ENCODE results near the gene CDC6.

Gene CDC6

DNA sequence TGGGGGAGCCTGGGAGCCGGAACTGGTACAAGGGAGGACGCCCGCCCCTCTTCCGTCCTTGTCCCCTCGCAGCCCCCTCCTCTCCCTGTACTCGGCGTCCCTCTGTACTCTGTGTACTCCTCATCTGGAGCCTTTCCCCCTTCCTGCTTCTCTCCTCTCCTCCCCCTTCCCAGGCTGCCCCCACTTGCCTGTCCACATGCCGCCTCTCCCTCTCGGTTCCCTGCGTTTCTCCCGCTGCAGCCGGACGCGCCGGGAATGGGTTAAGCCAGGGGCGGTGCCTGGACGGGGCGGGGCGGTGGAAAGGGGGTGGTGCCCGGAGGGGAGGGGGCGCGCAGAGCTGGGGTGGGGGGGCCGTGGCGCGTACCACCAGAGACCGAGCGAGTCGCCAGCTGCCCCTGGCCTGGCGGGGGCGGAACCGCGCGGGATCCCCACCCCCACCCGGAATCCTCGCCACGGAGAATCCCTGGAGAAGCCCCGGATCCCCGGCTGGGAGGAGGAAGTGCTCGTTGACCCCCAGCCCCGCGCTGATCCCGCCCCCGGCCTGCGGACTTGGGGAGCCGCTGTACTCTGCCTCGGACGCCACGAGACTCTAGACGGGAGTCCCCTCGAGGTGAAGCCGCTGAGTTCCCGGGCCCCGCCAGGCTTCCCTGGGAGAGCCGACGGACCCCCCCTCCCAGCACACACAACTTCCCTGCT, 54.3 kb downstream of the CDC6 start:
- DNase-seq = peak; percentile 56 to 66

DNA sequence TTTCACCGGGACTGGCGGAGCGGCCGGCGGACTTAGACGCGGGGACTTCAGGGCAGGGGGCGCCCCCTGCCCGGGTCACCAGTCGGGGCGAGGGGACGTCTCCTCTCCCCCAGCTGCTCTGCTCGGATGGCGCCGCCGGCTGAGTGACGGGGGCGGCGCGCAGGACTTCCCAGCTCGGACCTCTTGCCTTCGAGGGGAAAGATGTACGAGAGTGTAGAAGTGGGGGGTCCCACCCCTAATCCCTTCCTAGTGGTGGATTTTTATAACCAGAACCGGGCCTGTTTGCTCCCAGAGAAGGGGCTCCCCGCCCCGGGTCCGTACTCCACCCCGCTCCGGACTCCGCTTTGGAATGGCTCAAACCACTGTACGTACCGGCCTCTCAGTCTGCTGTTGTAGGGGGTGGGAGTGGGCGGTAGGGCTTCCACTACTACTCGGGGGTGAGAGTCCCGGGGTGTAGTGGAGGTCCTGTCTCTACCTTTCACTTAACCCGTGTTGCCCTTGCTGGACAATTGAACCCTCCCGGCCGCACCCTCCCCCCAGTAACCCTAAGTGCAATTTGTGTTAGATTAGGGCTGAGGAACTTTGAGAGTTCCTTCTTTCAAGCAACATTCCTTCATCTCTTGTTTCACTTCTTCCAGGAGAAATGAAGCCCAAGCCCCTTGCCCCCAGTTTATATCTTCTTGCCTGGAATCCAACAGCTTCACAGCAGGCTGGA, 55.0 kb downstream of the CDC6 start:
- peak in 1 of 2 donors; percentile 18 for DNase-seq

DNA sequence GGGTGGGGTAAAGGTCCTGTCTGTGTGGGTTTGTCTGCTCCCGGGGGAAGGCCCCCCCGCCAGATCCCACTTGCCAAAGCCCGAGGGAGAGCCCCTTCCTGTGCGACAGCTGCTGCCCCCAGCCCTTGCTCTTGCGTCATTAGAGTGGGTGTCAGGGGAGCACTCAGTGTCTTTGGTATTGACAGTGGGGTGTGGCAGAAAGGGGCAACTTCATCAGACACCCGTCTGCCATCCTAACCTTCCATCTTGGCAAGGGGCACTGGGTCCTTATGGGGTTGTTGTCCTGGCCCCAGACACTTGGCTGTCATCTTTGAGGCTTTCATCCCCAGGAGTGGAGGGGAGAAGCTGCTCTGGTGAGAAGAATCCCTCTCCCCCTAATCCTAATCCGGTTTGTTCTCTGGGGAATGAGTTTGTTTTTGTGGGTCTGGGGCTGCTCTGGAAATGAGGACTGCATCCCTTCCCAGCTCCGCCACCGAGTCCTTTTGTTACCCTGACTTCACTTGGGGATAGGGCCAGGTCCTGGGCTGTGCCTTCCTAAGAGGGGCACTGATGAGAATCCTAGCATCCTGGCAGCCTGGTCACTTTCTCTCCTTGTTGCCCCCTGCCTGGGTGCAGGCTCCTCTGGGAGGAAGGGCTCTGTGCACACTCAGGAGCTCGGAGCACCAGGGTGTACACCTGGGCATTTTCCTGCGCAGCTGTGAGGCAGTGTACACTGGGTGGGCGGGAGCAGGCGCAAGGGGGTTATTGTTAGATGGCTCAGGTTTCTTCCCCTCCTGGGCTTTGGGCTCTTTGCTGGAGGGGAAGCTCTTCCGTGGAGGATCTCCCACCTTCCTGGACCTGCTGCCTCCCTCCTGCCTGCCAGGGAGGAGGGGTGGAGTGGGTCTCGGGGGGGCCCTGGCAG, 55.8 kb downstream of the CDC6 start:
- DNase-seq = peak; percentile 24 to 28

DNA sequence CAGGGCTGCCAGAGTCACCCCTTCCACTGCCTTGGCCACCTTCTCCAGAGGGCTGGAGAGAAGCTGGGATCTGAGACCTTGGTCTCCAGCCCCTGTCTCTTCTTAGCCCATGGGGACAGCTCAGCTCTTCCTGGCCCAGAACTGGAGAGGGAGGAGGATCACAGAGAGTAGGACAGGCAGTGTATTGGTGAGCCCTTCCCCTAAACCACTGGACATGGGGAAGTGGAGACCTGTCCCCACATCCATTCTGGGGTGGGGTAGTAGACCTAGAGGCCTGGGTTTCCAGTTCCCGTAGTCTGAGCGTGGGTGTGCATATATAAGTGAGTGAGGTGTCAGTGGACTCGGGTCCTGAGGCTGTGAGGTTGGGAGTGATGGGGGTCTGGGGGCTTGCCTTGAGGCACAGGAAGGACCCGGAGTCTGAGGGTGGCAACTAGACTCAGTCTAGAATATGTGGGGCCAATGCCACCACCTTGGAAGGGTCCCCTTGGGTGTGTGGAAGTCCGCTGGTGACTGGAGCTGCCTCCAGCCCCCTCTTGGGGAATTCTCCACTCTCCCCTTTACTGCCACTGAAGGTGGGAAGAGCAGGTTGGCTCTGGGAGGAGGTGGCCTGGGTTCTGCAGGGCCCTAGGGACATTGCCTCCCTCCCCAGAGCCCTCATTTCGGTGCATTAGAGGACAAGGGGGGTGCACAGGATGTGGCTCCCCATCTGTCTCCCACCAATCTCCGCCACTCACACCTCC, 56.9 kb downstream of the CDC6 start:
- DNase-seq = peak; percentile 60 to 62

DNA sequence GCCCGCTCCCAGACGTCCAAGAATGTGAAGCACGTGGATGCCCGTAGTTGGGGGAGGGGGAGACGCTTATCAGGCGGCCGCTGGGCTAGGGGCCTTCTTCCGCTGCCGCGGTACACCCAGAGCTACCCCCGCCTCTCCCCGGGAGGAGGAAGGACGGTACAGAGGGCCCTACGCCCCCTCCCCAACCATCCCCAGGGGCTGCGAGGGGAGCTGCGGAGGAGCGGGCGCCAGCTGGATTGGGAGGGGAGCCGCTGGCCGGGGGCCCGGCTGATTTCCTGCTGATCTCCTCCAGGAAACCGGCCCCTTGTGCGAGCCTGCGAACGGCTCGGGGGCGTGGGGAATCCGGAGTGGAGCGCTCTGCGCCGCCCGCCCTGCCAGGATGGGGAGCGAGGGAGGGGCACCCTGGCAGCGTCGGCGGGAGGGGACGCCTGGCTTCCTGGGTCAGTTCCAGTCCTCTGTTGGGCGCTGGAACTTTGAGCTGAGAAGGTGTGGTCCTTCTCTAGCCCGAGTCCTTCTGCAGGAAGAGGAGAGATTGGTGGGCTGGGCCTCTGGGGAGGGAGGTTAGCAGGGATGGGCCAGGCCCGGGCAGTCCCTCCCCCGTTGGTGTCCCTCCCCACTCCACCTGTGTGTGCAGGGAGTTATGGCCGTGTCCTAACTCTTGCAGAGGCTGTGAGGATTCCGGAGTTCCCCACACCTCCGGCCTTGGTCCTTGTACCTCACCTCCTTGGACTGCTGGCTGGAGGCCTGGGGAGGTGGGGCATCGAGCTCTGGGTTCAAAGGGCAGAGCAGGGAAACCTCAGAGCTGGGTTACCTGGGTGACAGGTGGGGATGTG, 57.7 kb downstream of the CDC6 start:
- DNase-seq = no peak

DNA sequence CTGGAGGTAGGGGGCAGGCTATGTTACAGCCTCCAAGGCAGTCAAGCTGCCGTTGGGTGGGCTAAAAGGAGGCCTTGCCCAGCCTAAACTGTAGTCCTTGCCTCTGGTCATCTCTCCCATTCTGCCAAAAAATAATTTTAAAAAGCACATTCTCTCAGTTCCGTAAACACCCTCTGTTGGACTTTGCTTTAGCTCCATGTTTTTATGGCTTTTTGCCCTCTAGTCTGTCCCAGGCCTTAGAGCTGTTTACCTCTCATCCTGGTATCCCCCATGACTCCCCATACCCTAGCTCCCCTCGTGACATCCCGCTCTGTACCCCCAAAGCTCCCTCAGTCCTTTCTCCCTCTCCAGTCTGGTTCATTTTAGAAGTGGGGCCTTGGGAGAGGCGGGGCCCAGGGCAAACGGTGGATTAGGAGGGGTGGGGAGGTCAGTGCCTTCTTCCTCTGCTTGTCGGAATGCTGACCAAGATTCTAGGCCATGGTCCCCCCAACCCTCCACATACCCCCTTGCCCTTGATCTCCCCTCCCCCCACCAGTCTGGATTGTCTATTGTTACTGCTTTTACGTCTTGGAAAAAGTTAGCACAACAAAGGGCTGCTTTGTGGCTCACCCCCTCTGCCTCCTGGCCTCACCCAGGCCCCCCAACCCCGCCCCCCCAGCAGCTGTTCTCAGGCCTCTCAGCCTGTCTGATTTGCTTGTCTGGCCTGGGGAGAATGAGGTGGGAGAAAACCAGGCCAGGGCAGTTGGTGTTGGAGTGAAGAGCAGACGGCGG, 58.5 kb downstream of the CDC6 start:
- DNase-seq = no peak

DNA sequence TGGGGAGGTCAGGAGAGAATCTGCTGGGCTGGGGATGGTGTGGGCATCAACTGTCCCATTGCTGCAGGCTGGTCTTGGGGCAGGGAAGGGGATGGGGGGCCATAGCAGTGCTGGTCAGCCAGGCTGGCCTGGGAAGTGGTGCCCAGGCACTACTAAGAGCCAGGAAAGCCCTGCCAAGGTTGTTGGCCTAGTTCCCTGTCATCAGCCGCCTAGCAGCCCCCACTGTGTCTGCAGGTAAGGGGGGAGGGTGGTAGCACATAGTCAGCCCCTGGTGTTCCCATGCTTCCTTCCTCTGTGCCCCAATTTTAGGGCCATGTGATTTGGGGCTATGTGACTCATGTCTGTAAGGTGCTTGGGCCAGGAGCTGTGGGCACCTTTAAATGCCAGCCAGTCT, 59.1 kb downstream of the CDC6 start:
- no peak for DNase-seq

DNA sequence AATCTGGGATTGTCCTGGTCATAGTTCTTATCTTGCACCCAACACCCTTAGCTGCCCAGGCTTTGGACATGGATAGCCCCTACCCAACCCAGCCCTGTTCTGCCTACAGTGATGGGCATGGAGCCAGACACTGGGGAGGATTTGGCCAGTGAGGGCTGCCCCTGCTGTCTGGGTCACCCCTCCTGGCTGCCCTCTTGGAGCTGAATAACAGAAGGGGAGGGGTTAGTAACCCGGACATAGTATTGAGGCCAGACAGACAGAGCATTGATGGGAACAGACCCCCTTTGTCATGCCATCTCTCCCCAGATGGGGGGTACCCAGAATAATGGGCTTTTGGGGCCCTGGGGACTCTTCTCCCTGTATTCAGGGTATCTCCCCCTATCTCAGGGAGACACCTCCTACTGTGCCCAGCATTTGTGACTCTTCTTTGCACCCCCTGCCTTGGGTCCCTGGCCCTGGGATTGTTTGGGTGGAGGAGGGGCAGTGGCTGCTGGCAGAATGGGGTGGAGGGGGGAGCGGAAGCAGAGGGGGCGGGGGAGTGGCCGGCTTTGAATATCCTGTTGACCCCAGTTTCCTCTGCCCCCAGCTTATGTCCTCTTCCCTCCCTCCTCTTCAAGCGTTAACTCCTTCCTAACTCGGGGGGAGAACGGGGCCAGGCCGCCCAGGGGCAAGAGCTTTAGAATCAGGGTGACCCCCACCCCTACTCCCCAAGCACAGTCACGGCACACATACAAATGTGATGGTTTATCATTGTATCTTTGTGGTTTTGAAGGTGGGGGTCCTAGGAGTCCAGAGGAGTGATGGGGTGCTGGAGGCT, 59.8 kb downstream of the CDC6 start:
- no peak for DNase-seq

DNA sequence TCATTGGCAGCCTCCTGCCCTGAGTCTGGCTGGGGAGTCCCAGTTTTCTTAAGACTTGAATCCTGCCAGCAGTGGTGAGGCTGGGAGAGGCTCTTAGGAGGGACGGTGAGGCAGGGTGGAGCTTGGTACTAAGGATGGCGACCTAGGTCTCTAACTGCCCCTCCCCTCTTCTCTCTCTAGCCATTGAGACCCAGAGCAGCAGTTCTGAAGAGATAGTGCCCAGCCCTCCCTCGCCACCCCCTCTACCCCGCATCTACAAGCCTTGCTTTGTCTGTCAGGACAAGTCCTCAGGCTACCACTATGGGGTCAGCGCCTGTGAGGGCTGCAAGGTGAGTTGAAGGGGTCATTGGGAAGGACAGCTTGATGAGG, 60.4 kb downstream of the CDC6 start:
- DNase-seq = no peak

DNA sequence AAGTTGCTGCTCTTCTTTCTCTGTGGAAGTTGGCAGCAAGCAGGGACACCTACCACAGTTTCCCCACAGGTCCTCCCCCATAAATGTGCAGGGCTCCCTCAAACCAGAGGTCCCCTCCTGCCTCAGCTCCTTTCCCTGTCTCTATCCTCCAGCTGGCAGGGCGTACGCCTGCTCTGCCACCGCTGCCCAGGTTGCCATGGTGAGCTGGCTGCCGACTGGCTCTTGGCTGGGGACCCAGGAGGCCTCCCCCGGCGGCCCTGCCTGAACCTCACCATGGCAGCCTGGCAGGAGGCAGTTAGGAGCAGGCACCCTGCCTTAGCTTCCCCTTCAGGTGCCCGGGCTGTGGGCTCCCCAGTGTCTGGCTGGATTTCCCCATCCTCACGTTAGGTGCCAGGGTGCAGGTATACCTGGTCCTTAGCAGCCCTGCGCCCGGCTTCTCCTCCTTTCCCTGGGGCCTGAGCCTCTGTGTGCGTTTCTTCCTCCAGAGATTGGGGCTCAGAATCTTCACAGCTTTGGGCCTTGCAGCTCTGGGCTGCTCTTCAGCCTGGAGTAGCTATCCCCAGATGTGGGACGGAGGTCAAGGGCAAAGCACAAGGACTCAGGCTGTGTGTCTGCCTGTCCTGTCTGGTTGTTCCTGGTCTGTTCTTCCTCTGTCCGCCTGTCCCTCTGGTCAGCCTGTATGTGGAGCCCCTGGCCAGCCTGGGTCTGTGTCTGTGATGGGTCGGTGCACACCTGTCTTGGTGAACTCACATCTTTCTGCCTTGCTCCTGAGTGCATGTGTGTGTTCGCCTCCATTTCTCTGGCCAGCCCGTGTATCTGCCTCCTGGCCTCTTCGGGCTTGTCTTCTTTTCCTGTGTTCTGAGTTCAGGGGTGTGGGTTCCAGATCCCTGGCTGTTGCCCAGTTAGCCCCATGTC, 61.1 kb downstream of the CDC6 start:
- DNase-seq = no peak

DNA sequence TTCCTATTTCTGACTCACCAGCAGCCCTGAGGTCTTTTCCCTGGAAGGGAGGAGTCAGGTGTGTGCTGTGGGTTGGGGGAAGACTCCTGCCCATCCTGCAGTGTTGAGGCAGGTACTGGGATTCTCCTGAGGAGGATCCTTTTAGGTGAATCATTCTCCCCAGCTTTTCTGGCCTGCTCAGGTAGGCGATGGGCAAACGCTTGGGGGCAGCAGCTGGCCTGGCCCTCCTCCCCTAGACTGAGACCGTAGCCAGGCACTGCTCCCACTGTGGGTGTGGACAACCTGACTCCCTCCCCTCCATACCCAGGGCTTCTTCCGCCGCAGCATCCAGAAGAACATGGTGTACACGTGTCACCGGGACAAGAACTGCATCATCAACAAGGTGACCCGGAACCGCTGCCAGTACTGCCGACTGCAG, 61.8 kb downstream of the CDC6 start:
- DNase-seq = no peak

DNA sequence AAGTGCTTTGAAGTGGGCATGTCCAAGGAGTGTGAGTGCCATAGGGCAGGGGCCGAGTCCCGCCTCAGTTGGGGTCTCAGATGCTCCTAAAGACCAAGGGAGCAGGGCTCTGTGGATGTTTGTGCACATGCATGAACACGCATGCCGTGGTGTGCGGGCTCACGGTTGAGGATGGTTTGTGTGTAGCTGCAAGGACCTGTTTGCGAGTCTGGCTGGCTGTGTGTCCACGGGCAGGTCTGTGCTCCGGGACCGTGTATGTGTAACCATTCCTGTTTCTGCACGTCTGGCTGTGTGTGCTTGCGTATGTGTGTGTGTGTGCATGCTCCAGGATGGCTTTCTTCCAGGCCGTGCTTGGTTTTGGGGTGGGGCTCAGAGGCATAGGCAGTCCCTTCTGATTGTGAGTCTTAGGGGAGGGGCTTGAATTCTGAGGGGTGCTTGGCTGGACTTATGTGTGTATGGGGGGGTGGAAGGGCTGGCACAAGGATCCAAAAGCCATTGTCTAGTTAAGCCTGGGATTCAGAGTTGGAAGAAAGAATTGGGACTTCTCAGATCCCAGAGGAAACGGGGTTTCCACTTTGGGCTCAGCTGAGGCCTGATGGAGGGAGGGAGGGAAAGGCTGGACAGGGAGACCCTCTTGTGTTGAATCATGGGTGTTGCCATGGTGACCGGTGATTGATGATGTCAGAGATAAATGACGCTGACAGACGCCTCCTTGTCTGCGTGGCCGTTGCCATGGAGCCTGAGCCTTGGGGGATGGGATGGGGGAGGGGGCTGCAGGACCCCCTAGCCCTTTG, 62.4 kb downstream of the CDC6 start:
- no peak for DNase-seq

DNA sequence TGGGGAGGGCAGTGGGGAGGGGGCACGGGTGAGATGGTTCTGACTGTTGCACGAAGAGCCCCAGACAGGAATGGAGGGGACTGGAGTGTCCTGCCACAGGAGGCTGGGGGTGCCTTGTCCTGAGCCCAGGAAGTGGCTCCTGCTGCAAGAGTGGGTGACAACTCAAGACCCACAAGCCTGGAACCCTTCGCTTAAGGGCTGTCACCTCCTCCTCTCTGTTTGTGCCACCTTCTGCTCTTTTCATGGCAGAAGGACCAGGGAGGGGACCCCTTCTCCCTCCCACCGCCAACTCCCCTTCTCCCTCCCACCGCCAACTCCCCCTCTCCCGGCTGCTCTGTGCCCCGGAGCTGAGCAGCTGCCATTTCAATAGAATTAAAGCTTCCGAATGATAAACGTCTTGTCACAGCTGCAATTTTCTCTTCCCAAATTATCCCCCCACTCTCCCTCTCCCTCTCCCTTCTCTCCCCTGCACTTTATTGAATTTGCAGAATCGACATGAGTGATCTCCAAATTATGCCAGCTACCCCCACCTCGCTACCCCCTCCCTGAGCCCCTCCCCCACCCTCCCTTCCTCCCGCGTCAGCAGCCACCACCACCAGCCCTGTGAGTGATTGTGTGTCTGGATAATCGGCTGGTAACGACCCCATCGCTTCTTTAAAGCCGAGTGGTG, 63.1 kb downstream of the CDC6 start:
- no peak for DNase-seq

DNA sequence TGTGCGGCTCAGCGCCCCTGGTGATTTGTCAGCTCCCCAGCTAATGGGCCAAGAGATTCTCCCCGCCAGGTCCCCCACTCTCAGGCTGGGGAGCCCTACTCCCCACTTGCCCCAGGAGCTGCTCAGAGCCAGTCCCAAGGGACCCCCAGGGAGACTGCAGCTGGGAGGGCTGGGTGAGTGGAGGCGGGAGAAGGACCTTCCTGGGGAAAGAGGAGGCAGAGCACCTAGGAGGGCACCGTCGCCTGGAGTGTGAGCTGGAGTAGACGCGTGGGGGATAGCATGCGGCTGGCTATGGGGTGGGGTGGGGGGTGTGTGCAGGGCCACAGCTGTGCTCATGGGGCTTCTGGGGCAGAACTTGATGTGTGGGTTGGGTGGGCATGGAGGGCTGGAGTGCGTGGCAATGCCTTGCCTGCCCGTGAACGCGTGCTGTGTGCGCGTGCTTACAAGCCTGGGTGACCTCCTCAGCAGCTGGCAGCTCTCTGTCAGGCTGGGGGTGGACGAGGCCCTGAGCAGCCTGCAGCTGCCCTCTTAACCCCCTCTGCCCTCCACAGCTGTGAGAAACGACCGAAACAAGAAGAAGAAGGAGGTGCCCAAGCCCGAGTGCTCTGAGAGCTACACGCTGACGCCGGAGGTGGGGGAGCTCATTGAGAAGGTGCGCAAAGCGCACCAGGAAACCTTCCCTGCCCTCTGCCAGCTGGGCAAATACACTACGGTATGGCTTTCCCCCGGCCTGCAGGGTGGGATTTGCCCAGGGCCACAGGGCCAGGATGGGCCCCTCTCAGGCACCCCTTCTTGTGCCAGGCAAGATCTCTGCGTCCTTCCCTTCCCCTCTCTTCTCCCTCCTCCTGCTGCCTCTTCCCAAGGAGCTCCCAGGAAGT, 63.9 kb downstream of the CDC6 start:
- no peak for DNase-seq

DNA sequence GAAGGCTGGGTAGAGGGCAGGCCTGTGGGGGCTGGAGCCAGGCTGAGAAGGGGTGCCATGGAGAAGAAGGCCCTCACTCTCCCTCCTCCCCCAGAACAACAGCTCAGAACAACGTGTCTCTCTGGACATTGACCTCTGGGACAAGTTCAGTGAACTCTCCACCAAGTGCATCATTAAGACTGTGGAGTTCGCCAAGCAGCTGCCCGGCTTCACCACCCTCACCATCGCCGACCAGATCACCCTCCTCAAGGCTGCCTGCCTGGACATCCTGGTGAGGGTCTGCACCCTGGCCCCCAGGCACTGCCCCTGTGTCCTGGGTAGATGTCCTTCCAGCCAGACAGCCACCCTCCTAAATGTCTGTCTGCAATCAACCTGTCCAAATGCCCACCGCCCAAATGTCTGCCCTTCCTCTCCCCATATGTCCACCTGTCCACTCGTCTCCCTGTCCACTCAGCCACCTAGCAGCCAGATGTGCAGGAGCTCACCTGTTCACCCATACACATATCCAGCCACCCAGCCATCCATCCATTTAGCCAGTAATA, 64.6 kb downstream of the CDC6 start:
- no peak for DNase-seq

DNA sequence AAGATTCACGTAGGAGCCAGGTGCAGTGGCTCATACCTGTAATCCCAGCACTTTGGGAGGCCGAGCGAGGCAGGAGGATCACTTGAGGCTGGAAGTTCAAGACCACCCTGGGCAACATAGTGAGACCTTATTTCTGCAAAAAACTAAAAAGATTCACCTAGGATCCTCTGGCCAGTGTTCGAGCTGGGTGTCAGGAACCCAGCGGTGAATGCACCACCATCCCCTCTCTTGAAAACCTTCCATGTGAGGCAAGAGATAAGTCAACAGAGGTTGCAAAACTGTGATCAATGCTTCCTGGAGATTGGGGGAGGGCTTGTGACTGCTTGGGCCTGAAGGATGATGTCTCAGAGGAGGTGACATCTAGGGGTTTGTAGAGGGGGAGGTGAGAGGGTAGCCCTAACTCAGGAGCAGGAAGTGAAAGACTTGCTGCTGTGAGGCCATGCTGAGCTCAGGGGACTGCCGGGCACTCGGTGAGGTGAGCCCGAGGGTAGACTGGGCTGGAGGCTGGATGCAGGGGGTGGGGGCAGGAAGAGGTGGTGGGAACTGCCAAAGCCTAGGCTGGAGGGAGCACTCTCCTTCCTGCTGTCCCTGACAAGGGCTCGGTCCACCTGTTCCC, 65.2 kb downstream of the CDC6 start:
- peak in 1 of 2 donors; percentile 16 for DNase-seq

Data from inflammatory macrophage (primary cell).